Body of pancreas (tissue), 4 donors: Measurements from ENCODE around the gene EIF3A.

Experiments used
- POLR2A ChIP-seq, 3 donors: fragments of 450-650 bp; IDR thresholded peaks; one replicate each; pipeline ENCODE4 v1.6.1; 2016; ENCODE audit warnings: antibody characterized with exemption in 3 of 3, mild to moderate bottlenecking in 2 of 3
- TF ChIP-seq, protein P1 (sequence below), 7 experiments: fragments of 450-650 bp in 4 of 7; fragments of 200-600 bp in 3 of 7; sonication (generic) in 3 of 7; IDR thresholded peaks; one replicate each; pipeline ENCODE4 v1.5.1; 2016 to 2019; ENCODE audit warnings: antibody characterized with exemption in 7 of 7

DNA sequence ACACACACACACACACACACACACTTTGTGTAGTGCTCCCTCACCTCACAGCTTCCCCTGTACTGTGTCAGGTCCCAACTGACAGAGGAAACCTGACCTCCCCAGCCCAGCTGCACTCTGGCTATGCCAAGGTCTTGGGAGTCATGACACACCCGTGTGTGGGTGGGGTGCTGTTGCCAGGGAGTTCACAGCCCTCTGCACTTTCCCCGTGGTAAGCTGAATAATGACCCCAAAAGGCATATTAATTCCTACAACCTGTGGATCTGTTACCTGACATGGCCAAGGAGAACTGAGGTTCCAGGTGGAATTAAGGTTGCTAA, 60.0 kb downstream of the EIF3A start:
- TF ChIP-seq, protein P1, sequence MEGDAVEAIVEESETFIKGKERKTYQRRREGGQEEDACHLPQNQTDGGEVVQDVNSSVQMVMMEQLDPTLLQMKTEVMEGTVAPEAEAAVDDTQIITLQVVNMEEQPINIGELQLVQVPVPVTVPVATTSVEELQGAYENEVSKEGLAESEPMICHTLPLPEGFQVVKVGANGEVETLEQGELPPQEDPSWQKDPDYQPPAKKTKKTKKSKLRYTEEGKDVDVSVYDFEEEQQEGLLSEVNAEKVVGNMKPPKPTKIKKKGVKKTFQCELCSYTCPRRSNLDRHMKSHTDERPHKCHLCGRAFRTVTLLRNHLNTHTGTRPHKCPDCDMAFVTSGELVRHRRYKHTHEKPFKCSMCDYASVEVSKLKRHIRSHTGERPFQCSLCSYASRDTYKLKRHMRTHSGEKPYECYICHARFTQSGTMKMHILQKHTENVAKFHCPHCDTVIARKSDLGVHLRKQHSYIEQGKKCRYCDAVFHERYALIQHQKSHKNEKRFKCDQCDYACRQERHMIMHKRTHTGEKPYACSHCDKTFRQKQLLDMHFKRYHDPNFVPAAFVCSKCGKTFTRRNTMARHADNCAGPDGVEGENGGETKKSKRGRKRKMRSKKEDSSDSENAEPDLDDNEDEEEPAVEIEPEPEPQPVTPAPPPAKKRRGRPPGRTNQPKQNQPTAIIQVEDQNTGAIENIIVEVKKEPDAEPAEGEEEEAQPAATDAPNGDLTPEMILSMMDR (IDR thresholded peaks at IDR 0.05): no peak
- TF ChIP-seq POLR2A (IDR thresholded peaks at IDR 0.05): no peak
